ENCODE results near the gene EIF2S1.

- TF ChIP-seq CTCF (conservative IDR thresholded peaks at IDR 0.05; ENCODE audit: low read depth, low read length) = no peak
- TF ChIP-seq EZH2 (IDR thresholded peaks at IDR 0.05; ENCODE audit: low read length, unreplicated experiment) = no peak
- no peak for TF ChIP-seq EZH2phosphoT487 (IDR thresholded peaks at IDR 0.05; ENCODE audit: borderline replicate concordance, low read length)
Observed at GRCh38 chr14:67357969-67358354, 2.2 kb upstream of the EIF2S1 start.
